ENCODE data around the gene PRKCZ. TPM values are rescaled to one million over a fixed set of nuclear protein-coding genes. Genes with fewer than 3 reads are reported as not detected.

PRKCZ gene
- total RNA-seq, 2 experiments from 2014 or later = 8.0 to 10.0 TPM

DNA sequence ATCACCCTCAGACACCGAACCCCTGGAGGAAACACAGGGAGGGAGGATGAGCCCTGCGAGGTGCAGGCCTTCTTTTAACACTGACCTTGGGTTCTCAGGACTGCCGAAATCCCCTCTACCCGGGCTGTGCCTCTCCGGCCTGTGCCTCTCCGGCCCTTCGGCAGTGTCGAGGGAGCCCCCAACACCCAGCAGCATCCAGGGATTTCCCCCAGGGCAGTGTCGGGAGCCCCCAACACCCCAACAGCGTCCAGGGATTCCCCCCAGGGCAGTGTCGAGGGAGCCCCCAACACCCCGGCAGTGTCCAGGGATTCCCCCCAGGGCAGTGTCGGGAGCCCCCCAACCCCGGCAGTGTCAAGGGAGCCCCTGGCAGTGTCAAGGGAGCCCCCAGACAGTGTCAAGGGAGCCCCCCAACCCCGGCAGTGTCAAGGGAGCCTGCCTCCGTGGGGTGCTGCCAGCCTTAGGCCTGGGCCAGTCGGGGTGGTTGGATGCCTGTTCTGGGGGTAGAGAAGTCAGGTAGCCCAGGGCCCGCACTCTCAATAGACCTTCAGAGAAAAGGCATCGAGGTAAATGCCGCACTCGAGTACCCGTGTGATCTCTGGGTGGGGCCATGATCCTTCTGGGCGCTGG, 57.5 kb downstream of the PRKCZ start:
- TF ChIP-seq, protein P1, sequence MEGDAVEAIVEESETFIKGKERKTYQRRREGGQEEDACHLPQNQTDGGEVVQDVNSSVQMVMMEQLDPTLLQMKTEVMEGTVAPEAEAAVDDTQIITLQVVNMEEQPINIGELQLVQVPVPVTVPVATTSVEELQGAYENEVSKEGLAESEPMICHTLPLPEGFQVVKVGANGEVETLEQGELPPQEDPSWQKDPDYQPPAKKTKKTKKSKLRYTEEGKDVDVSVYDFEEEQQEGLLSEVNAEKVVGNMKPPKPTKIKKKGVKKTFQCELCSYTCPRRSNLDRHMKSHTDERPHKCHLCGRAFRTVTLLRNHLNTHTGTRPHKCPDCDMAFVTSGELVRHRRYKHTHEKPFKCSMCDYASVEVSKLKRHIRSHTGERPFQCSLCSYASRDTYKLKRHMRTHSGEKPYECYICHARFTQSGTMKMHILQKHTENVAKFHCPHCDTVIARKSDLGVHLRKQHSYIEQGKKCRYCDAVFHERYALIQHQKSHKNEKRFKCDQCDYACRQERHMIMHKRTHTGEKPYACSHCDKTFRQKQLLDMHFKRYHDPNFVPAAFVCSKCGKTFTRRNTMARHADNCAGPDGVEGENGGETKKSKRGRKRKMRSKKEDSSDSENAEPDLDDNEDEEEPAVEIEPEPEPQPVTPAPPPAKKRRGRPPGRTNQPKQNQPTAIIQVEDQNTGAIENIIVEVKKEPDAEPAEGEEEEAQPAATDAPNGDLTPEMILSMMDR (conservative IDR thresholded peaks at IDR 0.05; ENCODE audit: low read length) = no peak
- no peak for TF ChIP-seq EZH2phosphoT487 (IDR thresholded peaks at IDR 0.05; ENCODE audit: borderline replicate concordance, low read depth, low read length)
- no peak overlapping the region for H2AFZ ChIP-seq (ENCODE audit: low read length)
- no peaks in the 10 kb centered on the region for H3K9me2 ChIP-seq (ENCODE audit: insufficient read depth, low read length)
- H4K20me1 ChIP-seq (ENCODE audit: insufficient read depth, low read length) = no peaks in the 10 kb centered on the region
- ChIA-PET POLR2A (no interaction called here), CTCF (ENCODE audit: unreplicated experiment) (interaction anchor here (1.9 kb wide), 1 partner anchor 32 kb away, joined by 7 read pairs; no protein-coding TSS in a partner anchor)
- H3K4me1 ChIP-seq (ENCODE audit: insufficient read depth, low read length, poor library complexity, severe bottlenecking) = peaks cover 12% of the 10 kb centered on the region
- no peak overlapping the region for H3K4me2 ChIP-seq (ENCODE audit: low read length)
- H3K27ac ChIP-seq (ENCODE audit: low read depth, low read length, poor library complexity, severe bottlenecking) = no peak overlapping the region
- no TSS peak for BruUV-seq (replicated peaks)
- H3K9me3 ChIP-seq (ENCODE audit: low read length) = no peaks in the 10 kb centered on the region
- intact Hi-C loops (cut with micrococcal nuclease; ENCODE audit: unreplicated experiment) = loop anchor here (1.0 kb wide), 1 partner anchor 33 kb away; no protein-coding TSS in a partner anchor
- no peaks in the 10 kb centered on the region for H3K79me2 ChIP-seq (ENCODE audit: insufficient read depth, low read depth, low read length)
- no peaks in the 10 kb centered on the region for H3K36me3 ChIP-seq (ENCODE audit: insufficient read depth, low read length)
- H3K4me3 ChIP-seq (ENCODE audit: low read depth, low read length, poor library complexity, severe bottlenecking) = no peak overlapping the region
- DNase-seq (ENCODE audit: low spot score) = no peak

GRCh38 chr1:2108213-2108876, 58.1 kb downstream of the PRKCZ start:
- Histone ChIP-seq H3K36me3 (ENCODE audit: insufficient read depth, low read length) (no peaks in the 10 kb centered on the region), H3K27ac (ENCODE audit: low read depth, low read length, poor library complexity, severe bottlenecking) (no peak overlapping the region), H3K4me1 (ENCODE audit: insufficient read depth, low read length, poor library complexity, severe bottlenecking) (peaks cover 15% of the 10 kb centered on the region), H3K9me2 (ENCODE audit: insufficient read depth, low read length) (no peaks in the 10 kb centered on the region), H2AFZ (ENCODE audit: low read length) (no peak overlapping the region), H3K4me2 (ENCODE audit: low read length) (no peak overlapping the region), H4K20me1 (ENCODE audit: insufficient read depth, low read length) (no peaks in the 10 kb centered on the region), H3K9me3 (ENCODE audit: low read length) (no peaks in the 10 kb centered on the region), H3K79me2 (ENCODE audit: insufficient read depth, low read depth, low read length) (no peaks in the 10 kb centered on the region), H3K4me3 (ENCODE audit: low read depth, low read length, poor library complexity, severe bottlenecking) (no peak overlapping the region)
- ChIA-PET CTCF (ENCODE audit: unreplicated experiment) (interaction anchor here (1.9 kb wide), 1 partner anchor 31 kb away, joined by 7 read pairs; no protein-coding TSS in a partner anchor), POLR2A (no interaction called here)
- intact Hi-C loops (cut with micrococcal nuclease; ENCODE audit: unreplicated experiment) = loop anchor here (1.0 kb wide), 1 partner anchor 32 kb away; no protein-coding TSS in a partner anchor
- no peak for TF ChIP-seq EZH2phosphoT487 (IDR thresholded peaks at IDR 0.05; ENCODE audit: borderline replicate concordance, low read depth, low read length)
- TF ChIP-seq, protein P1 (conservative IDR thresholded peaks at IDR 0.05; ENCODE audit: low read length) = peak; percentile 70
- DNase-seq (ENCODE audit: low spot score) = peak; percentile 55
- no TSS peak for BruUV-seq (replicated peaks)
